A549 treated with GW870086 at 1 μM for 4 hours (cell line): Measurements from ENCODE around the gene FAM13C. TPM values are rescaled to one million over a fixed set of nuclear protein-coding genes. Genes with fewer than 3 reads are reported as not detected.

Experiments used
- total RNA-seq: library from RNA; stranded (reverse); fragments of 200-300 nt; extraction: Qiagen RNA extraction; gene quantifications from 5 replicates; pipeline ENCODE4 v1.2.3, GENCODE V29; 2022; ENCODE audit warnings: low read depth

The FAM13C gene
- total RNA-seq = 0.05 to 0.29 TPM (median 0.11 TPM) in 3 of 5 replicates, not detected in the others

GRCh38 chr10:59362144-59362958 lies at the start of gene FAM13C:
Gene FAM13C, minus strand, starts transcription at chr10:59362549. Its CDS starts 89 bp downstream, at chr10:59362460.

Other genes starting within 250 kb of the FAM13C start
- 0.27 to 0.80 TPM (median 0.34 TPM) in 5 replicates for gene PHYHIPL, start 185.9 kb downstream of the FAM13C start, total RNA-seq